ENCODE data around the gene TMC5. TPM values are rescaled to one million over a fixed set of nuclear protein-coding genes. Genes with fewer than 3 reads are reported as not detected.
"Not testable (repeated sequence)": the region's sequence is repeated elsewhere in the genome, so short reads cannot be mapped to it uniquely, and the experiment has no call there.

The TMC5 gene
- total and polyA plus RNA-seq, 2 of the 8 experiments (the other 6 are each of a cell fraction or from before 2014, with no cell fraction given), result 1.6 to 1.8 TPM

DNA sequence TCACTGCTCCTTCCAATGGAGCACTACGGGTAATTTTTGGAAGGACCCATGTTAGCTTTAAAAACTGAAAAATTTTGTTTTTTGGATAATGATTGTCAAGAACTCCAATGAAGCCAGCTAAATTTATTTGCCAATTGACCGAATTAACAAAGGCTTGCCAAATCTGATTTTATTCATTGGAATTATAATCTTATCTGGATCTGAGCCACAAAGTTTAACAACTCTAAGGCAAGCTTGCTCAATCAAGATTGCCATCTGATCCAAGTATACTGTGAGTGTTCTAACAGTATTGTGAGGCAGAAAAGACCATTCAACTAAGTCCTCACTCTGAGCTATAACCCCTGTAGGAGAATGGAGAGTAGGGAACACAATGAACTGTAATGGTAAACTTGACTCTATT is 20.3 kb upstream of the TMC5 start:
- H3K4ac ChIP-seq (replicated peaks; ENCODE audit: insufficient read length, low read depth, low read length); H3K4me1 ChIP-seq (replicated peaks in 1 of 4; ENCODE audit: control insufficient read depth in 3 of 4, insufficient read depth in 4 of 4, low read length in 3 of 4); H2BK20ac ChIP-seq (ENCODE audit: low read length); H4K5ac ChIP-seq (ENCODE audit: insufficient read length, low read depth, low read length); H3K18ac ChIP-seq (ENCODE audit: extremely low read depth, low read length); H2BK12ac ChIP-seq (ENCODE audit: low read depth, low read length); H3K9ac ChIP-seq (replicated peaks in 1 of 4; ENCODE audit: extremely low read depth in 1 of 4, low read depth in 3 of 4, low read length in 3 of 4); H3K79me2 ChIP-seq (ENCODE audit: control insufficient read depth in 1 of 2, insufficient read depth in 2 of 2, low read length in 2 of 2); H2AK5ac ChIP-seq (ENCODE audit: low read depth, low read length); H2BK120ac ChIP-seq (replicated peaks; ENCODE audit: low read depth, low read length); H3K14ac ChIP-seq (ENCODE audit: insufficient read length); FAIRE-seq; POLR2A ChIA-PET (ENCODE audit: partially characterized antibody); H2AFZ ChIP-seq (ENCODE audit: low read length); H3K4me3 ChIP-seq (ENCODE audit: extremely low read depth in 1 of 4, insufficient read depth in 2 of 4, low read depth in 3 of 4, low read length in 4 of 4); H4K8ac ChIP-seq (ENCODE audit: extremely low read depth, insufficient read depth, low read length); H3K36me3 ChIP-seq (ENCODE audit: control insufficient read depth in 2 of 4, insufficient read depth in 4 of 4, low read length in 3 of 4); H2BK15ac ChIP-seq (ENCODE audit: low read length); H4K91ac ChIP-seq (replicated peaks; ENCODE audit: insufficient read length, low read length); DNase-seq (ENCODE audit: low read depth in 1 of 2, low spot score in 2 of 2); H3K23me2 ChIP-seq (ENCODE audit: low read depth, low read length); H3K4me2 ChIP-seq (ENCODE audit: insufficient read depth in 1 of 2, low read depth in 2 of 2, low read length in 2 of 2); H3K27ac ChIP-seq (ENCODE audit: low read depth, low read length); H3K23ac ChIP-seq (ENCODE audit: insufficient read length); H4K20me1 ChIP-seq (replicated peaks in 1 of 2; ENCODE audit: control insufficient read depth in 1 of 2, insufficient read depth in 2 of 2, low read length in 2 of 2); H3K27me3 ChIP-seq (replicated peaks in 1 of 4; ENCODE audit: control insufficient read depth in 3 of 4, extremely low read depth in 1 of 4, insufficient read depth in 3 of 4, low read length in 3 of 4); H3K56ac ChIP-seq (replicated peaks; ENCODE audit: insufficient read length, low read depth, low read length); H3K79me1 ChIP-seq (ENCODE audit: low read depth, low read length); H2BK5ac ChIP-seq (ENCODE audit: low read depth, low read length): not testable (repeated sequence)
- peaks cover 14 to 15% of the 10 kb centered on the region in 2 experiments for H3K9me3 ChIP-seq (ENCODE audit: insufficient read depth in 2 of 2, low read depth in 1 of 2, low read length in 1 of 2)
- CTCF ChIA-PET (ENCODE audit: partially characterized antibody), result interaction anchor here (2.0 kb wide), 1 partner anchor 9 kb away, joined by 9 read pairs; no protein-coding TSS in a partner anchor
- 84% methylated on average over 2 of the region's 2 CpGs; no CpG with 5 or more reads in 1 of the 2 experiments for WGBS, 2 experiments (ENCODE audit: extremely low coverage in 1 of 2, insufficient coverage in 1 of 2, insufficient read length in 1 of 2, insufficient replicate concordance in 2 of 2, low coverage in 1 of 2, low lambda C conversion rate in 2 of 2, missing lambda C conversion rate in 1 of 2)
